GM19193 (cell line): ENCODE results near the gene LRRC18.

Experiments used
- POLR2A ChIP-seq: IDR thresholded peaks from 4 replicates; pipeline ENCODE4 v1.6.1; 2011; ENCODE audit not compliant: insufficient read depth, insufficient read length; ENCODE audit errors: extremely low read depth

Gene LRRC18

DNA sequence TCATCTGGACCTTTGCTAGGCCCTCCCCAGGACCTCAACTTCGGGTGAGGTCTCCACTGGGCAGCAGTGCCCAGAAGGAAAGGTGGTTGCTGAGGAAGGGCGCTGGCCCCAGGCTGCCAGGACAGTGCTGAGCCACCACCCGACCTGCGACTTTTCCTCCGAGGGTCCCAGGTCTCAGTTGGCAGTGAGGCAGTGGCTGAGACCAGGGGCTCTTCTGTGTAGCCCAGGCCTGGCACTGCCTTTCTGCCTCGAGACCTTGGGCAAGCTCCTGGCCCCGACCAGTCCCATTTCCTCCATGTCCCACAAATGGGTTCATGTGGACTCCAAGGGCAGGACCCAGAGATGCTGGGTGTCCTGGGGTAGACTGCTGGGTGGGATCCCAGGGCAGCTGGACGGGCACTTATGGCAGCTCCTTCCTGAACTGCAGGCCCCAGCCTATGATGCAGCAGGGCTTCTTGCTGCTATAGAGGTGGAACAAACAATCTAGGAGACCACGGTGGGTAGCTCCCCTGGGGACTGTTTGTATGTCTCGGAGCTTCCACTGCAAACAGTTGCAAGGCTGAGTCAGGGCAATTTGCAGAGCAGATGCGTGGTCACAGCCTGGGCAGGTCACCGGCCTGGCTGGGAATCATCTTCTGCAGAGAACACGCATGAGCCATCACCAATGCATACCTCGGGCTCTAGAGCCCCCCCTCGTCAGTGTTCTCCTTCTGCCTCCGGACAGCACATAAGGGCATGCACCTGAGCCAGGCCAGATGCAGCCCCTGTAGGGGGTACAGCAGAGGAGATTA lies 17.9 kb upstream of the LRRC18 start:
- no peak for TF ChIP-seq POLR2A

DNA sequence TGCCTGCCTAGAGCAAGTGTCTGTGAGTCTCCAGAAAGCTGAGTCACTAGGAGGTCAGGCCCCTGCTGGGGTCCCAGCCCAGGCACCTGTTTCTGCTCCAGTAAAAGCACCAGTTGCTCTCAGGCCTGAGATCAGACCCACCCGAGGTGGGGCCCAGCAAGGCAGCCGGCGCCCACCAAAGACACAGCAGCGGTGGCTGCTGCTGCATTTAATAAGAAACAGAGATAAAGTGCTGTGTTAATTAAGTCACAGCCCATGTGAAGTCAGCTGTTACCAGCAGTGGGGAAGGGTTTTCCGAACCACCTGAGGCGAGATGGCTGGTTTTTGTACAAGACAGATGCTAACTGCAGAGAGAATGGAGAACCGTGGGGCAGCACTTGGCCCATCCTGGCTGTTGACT lies 12.1 kb upstream of the LRRC18 start:
- TF ChIP-seq POLR2A, result no peak

DNA sequence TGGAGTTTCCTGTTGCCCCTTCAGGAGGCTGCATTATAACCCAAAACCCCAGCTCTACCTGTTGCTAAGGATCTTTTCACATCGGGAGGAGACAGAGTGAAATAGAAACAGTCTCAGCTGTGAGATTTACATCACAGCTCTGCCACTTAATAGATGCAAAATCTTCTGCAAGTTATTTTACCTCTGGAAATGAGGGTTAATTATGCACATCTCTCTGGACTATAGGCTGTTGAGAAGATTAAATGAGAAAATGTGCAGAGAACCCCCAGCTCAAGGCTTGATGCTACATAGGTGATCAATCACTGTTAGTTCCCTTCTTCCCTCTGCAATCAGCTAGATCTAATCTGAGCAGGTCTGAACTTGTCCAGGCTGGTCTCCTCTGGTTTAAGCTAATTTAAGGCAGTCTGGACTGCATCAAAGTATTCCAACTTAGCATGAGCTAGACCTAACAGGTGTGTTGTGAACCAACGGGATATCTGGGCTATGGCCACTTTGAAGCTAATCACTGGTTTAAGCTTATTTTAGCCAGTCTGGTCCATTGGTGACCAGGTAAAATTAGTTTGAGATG lies 8.9 kb upstream of the LRRC18 start:
- no peak for TF ChIP-seq POLR2A

DNA sequence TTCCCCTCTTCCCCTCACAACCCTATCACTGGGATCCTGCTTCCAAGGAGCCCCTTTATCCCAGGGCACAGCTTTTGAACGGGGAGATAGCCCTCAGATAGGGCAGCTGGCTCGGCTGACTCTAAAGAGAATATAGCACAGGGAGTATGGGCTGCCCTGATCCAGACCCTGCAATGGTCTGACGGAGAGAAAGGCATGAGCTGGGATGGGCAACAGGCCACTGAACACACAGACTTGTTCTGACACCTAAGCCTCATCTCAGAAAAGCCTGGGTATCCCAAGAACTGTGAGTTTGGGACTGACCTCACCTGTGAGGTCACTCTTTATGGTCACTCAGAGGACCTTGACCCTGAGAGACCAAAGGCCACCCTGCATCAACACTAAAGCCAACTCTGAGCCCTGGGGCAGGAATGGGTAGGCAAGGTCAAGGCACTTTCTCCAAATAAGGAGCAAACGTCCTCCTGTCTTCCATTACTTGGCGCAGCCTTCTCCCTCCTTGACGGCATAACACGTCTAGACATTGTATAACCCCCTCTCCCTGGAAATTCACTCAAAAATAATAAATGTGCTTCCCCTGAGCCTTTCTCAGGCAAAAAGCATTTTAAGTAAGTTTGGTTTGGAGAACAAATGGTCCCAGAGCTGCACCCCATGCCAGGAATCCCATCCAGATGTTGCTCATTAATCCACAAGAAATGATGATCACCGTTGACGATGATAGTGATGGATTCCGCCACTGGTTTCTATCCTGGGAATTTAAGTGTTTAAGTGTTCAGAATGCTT lies 8.2 kb upstream of the LRRC18 start:
- no peak for TF ChIP-seq POLR2A

DNA sequence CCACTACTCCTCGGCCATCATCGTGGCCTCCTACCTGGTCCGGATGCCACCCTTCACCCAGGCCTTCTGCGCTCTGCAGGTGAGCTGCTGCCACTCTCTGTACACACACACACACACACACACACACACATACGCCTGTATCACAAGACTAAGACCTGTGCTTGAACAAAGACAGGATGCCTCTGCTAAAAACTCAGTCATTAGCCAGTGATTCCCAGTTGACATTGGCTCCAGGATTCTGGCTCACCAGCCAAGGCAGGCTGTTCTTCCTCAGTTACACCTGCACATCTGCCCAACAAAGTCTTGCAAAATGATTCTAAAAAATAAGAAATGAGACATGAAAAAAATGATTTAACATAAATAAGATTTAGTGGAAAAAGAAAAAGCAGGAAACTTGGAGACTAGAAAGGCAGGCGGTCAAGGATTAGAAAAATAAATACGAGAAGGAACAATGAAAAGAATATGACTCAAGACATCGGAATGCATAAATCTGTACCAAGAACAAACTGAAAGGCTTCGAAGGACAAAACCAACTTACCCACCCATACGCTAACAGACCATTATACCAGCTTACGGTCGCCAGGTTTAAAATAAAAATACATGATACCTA lies 7.4 kb upstream of the LRRC18 start:
- no peak for TF ChIP-seq POLR2A

DNA sequence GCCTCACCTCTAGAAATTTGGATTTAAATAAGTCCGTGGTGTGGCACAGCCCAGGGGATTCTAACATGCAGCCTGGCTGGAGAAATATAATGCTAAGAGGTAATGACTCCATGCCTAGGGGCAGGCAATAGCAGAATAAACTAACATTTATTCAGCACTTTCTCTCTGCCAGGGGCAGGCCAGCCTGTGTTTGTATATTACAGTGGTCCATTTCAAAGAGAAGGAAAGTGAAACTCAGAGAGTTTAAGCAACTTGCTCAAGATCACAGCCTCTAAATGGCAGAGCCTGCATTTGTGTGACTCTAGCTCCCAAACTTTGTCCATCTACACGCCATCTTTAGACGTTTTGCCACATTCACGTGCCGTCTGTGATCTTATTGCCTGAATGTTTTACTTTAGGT lies 6.7 kb upstream of the LRRC18 start:
- no peak for TF ChIP-seq POLR2A

DNA sequence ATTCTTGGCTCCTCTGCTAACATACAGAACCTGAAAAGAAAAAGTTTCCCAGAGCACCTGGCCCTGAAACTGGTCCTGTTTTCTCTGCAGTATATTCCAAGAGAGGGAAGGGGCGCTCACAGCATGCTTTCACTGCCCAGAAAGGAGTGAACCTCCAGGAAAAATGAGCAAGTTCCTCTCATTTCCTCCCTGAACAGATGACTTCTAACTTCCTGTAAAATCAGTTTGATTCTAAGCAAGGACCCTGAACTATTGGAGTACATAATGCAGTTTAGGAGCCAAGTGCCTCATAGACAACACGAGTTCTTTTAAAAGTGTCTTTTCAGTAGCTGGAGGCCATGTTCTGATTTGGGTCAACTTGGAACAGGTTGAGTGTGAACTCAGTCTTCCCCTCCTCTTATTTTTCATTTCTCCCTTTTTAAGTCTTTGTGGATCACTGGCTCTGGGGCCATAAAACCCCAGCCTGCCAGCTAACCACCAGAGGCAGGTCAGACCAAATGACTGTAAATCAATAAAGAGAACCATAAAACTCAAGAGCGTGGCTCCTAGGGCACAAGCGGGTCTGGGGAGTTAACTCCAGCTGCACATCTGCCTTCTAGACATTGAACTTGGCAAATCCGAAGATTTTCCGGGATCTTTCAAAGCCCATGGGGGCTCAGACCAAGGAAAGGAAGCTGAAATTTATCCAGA lies 5.9 kb upstream of the LRRC18 start:
- no peak for TF ChIP-seq POLR2A

DNA sequence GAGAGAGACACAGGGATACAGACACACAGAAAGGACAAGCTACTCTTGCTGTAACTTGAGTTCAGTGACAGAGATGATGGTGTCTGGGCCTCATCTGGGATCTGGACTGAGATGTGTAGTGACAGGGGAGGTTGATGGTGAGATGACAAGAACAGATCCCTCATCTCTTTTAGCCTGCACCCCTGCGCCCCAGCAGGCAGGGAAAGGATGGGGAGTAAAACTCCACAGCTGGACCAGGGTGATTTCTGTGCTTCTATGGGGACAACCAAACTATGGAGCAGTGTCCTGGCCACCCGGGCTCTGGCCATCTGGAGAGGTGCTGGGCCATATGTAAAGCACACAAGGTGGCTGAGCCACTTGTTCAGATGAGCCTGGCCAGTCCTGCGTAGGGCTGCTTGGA lies 4.5 kb upstream of the LRRC18 start:
- TF ChIP-seq POLR2A, result no peak

DNA sequence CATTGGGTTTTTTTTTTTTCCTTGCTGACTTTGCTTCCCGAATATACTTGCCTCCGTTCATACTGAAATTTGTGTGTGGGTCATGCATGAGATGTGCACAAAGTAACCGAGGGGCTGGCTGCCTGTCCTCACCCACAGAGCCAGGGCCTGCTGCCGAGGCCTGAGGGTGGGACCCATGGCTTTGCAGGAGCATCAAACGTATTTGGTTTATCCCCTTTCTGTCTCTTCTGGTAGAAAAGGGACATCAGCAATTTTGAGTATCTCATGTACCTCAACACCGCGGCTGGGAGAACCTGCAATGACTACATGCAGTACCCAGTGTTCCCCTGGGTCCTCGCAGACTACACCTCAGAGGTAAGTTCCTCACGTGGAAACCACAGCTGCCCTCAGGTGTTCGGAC lies 3.5 kb upstream of the LRRC18 start:
- no peak for TF ChIP-seq POLR2A

DNA sequence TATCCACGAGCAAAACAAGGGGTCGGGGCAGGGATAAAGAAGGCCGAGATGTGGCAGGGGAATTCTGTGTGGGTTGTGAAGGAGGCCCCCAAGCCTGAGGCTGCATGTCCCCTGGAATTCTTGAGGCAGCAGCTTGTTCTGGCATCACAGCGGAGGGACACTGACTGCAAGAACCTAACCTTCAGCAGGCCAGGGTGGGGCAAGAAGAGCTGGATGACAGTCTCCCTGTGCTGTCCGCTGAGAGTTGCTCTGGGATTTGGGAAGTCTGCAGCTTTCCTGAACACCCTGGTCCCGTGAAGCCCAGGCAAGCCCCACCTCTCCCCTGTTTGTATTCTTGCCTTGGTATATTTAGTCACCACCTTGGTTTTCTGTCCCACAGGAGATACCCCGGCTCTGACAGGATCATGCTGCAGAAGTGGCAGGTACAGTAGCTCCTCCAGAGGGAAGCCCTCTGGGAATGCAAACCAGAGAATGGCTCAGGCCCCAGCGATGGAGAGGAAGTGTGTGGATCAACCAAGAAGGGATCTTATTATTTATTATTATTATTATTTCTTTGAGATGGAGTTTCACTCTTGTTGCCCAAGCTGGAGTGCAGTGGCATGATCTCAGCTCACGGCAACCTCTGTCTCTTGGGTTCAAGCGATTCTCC lies 1.9 kb upstream of the LRRC18 start:
- no peak for TF ChIP-seq POLR2A

DNA sequence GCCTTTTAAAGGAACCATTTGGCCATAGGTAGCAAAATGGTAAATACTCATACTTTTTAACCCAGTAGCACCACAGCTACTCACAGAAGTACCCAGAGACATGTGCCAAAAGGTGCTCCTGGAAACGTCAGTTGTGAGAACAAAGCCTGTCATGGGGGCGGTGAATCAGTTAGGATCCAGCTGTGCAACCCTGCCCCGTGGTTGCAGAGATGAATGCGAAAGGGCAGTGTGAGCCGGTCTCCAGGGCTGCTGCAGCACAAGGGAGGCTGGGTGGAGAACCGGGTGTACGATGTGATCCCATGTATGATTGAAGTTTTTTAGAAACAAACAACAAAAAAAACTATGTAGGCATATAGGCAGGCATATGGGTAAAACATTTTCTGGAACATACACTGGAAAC lies 1.3 kb upstream of the LRRC18 start:
- TF ChIP-seq POLR2A, result no peak

DNA sequence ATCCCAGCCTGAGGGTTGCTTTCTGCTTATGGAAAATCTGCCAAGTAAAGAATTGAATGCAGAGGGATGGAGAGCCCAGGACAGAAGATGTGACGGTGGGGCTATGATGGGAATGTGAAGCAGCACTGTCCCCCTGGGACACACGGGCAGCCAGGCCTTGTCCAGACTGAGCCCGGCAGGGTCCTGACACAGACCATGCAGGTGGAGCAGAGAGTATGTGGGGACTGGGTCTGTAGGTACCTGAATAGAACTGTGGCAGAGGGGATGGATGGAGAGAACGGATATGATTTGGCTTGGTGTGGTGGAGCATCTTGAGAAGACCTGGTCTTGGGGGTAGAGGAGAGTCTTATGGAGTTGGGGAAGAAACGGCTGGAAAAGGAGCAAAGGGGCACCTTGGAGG lies 732 bp upstream of the LRRC18 start:
- TF ChIP-seq POLR2A, result no peak

DNA sequence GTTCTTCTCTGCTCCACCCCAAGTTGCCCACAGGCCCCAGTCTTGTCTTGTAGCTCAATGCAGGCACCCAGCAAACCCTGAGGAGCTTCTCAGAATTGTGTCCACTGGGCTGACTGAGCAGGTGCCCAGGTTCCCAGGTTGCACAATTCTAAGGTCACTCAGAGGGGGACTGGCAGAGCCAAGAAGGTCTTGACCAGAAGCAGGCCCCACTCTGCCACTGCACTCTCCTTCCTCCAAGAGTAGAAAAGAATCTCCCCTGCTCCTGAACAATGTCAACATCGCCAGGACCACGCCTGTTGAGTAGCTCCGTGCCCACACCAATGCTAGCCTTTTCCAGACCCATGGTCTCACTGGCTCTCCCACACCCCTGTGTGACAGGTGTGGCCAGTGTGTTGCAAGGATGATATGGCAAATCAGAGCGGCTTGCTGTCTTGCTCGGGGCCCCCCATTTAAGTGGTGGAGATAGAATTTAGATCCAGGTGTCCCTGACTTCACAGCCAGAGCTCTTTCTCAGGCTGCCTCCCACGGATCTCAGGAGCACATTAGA lies 577 bp downstream of the LRRC18 start:
- no peak for TF ChIP-seq POLR2A

DNA sequence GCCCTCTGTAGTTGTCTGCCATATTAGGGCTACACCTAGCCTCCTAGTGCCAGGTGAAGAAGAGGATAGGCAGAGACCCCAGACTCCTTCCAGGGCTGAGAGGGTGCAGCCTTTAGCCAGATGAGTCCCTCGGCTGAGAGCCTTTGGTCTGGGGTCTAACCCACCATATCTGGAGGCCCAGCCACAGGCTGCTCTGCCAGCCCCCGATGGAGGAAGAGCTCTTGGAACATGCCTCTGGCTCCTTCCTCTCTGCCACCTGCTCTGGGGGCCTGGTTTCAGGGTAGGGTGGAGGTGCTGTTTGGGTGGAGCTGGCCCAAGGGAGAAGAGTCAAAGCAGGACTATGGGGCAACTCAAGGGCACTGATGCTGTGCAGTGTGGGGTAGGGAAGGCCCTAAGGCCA lies 1.4 kb downstream of the LRRC18 start:
- TF ChIP-seq POLR2A, result no peak

DNA sequence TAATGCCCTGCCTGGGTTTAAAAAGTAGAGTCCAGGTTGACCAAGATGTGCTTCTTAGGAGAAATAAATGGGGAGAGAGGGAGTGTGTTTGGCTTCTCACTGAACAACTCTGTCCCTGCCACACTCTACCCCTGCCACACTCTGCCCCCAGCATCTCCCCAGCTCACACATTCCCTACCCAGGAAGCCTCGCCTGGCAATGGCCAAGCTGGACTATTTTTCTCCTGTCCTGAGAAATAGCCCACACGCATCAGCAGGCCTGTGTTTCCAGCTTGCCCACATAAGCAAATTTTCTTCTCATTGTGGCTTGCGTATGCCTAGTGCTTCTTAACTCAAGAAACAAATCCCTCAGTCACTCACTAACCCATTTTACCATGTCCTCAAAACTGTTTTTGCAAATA lies 1.8 kb downstream of the LRRC18 start:
- no peak for TF ChIP-seq POLR2A

DNA sequence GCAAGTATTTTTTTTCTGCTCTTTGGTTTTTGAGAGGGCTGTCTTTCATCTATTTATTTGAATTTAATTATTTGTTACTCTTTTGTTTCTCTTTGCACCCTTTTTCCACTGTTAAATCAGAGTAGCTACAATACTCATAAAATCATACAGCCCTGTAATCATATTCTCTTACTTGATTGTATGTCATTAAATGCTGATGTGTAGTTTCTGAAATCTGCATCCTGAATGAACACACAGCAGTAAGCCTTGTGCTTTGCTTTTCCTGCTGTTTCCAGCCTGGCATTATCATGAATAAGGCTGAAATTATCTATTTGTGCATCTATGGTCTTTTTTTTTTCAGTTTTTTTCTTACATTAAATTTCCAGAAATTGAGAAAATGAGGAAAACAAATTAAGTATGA lies 4.1 kb downstream of the LRRC18 start:
- no peak for TF ChIP-seq POLR2A
